IMR-90 (cell line): Measurements from ENCODE around the gene ST6GALNAC3. TPM values are rescaled to one million over a fixed set of nuclear protein-coding genes. Genes with fewer than 3 reads are reported as not detected.

Source experiments
- ATAC-seq: fragments of 200-7000 bp; cut with Tn5 transposase; 2 replicates; pipeline ENCODE4 v1.9.1; 2020; ENCODE audit warnings: low read depth, mild to moderate bottlenecking, moderate library complexity
- BruUV-seq: library from RNA; stranded (reverse); fragments of 400-500 nt; replicated peaks from 2 replicates; lab custom pipeline; 2021; lab: Mats Ljungman, UMichigan
- CTCF ChIA-PET: fragments of 300-600 bp; formaldehyde crosslinking; extraction: SDS; loops from one replicate; lab custom pipeline; 2021; ENCODE audit warnings: antibody characterized with exemption; lab: Yijun Ruan, JAX
- POLR2A ChIA-PET: fragments of 300-600 bp; sonication (Branson Sonifier 250); formaldehyde crosslinking; loops from one replicate; lab custom pipeline; 2022; ENCODE audit warnings: antibody characterized with exemption; ENCODE audit not compliant: unreplicated experiment; lab: Charles Lee
- DNase-seq: peaks from one replicate; pipeline ENCODE4 v3.0.0; 2013
- H2AFZ ChIP-seq: replicated peaks from 2 replicates; pipeline ENCODE3; 2013; ENCODE audit warnings: low read length, mild to moderate bottlenecking; ENCODE audit not compliant: poor library complexity
- H2AK5ac ChIP-seq: 2 replicates; pipeline ENCODE4 v1.6.1; 2013; ENCODE audit warnings: low read depth, low read length, inconsistent platforms
- H2AK9ac ChIP-seq: replicated peaks from 2 replicates; pipeline ENCODE3; 2013; ENCODE audit warnings: mild to moderate bottlenecking, low read depth, low read length, moderate library complexity; ENCODE audit not compliant: poor library complexity
- H2BK120ac ChIP-seq: 2 replicates; pipeline ENCODE4 v1.6.1; 2013; ENCODE audit warnings: low read depth, low read length, inconsistent platforms
- H2BK15ac ChIP-seq: 3 replicates; pipeline ENCODE4 v1.6.1; 2013; ENCODE audit warnings: low read depth, low read length, inconsistent platforms
- H2BK20ac ChIP-seq: 2 replicates; pipeline ENCODE4 v1.6.1; 2013; ENCODE audit warnings: low read depth, mild to moderate bottlenecking, inconsistent platforms, low read length, moderate library complexity
- H2BK5ac ChIP-seq: 2 replicates; pipeline ENCODE4 v1.6.1; 2013; ENCODE audit warnings: mild to moderate bottlenecking, low read depth, low read length, inconsistent platforms; ENCODE audit not compliant: poor library complexity, severe bottlenecking
- H3K14ac ChIP-seq: replicated peaks from 2 replicates; pipeline ENCODE4 v1.6.1; 2013; ENCODE audit warnings: low read depth, low read length, inconsistent platforms
- H3K18ac ChIP-seq: 2 replicates; pipeline ENCODE4 v1.6.1; 2013; ENCODE audit warnings: low read depth, low read length, control low read depth
- H3K23ac ChIP-seq: 2 replicates; pipeline ENCODE4 v1.6.1; 2013; ENCODE audit warnings: low read depth, low read length, inconsistent platforms
- H3K27ac ChIP-seq: 2 replicates; pipeline ENCODE4 v1.5.1; 2013; ENCODE audit warnings: mild to moderate bottlenecking, control low read depth, low read length; ENCODE audit not compliant: insufficient read depth
- H3K27me3 ChIP-seq: 2 replicates; pipeline ENCODE4 v1.6.1; 2013; ENCODE audit warnings: low read length; ENCODE audit not compliant: control insufficient read depth, insufficient read depth
- H3K36me3 ChIP-seq: 2 replicates; pipeline ENCODE4 v1.6.1; 2013; ENCODE audit warnings: low read length, mixed read lengths; ENCODE audit not compliant: control insufficient read depth, insufficient read depth
- H3K4ac ChIP-seq: 2 replicates; pipeline ENCODE4 v1.6.1; 2013; ENCODE audit warnings: low read depth, low read length, inconsistent platforms
- H3K4me1 ChIP-seq: 2 replicates; pipeline ENCODE4 v1.6.1; 2013; ENCODE audit warnings: low read length, mixed read lengths; ENCODE audit not compliant: control insufficient read depth, insufficient read depth
- H3K4me2 ChIP-seq: 2 replicates; pipeline ENCODE4 v1.6.1; 2013; ENCODE audit warnings: low read depth, mild to moderate bottlenecking, control low read depth, low read length, moderate library complexity
- H3K4me3 ChIP-seq: 2 replicates; pipeline ENCODE4 v1.5.1; 2013; ENCODE audit warnings: low read depth, mild to moderate bottlenecking, control low read depth, low read length, moderate library complexity; ENCODE audit not compliant: insufficient read depth
- H3K56ac ChIP-seq: 2 replicates; pipeline ENCODE4 v1.6.1; 2013; ENCODE audit warnings: low read length, inconsistent platforms; ENCODE audit not compliant: insufficient read depth; ENCODE audit errors: extremely low read depth
- H3K79me1 ChIP-seq, 2 experiments: 2 replicates each; pipeline ENCODE4 v1.6.1; 2013; ENCODE audit warnings: low read length in 2 of 2, inconsistent platforms in 1 of 2, low read depth in 1 of 2
- H3K9ac ChIP-seq: 2 replicates; pipeline ENCODE4 v1.6.1; 2013; ENCODE audit warnings: low read depth, low read length, control low read depth
- H3K9me1 ChIP-seq: 2 replicates; pipeline ENCODE4 v1.6.1; 2013; ENCODE audit warnings: low read length, inconsistent platforms; ENCODE audit not compliant: insufficient read depth
- H3K9me3 ChIP-seq: 2 replicates; pipeline ENCODE4 v1.6.1; 2013; ENCODE audit warnings: low read length; ENCODE audit not compliant: control insufficient read depth, insufficient read depth
- H4K20me1 ChIP-seq: 2 replicates; pipeline ENCODE4 v1.6.1; 2013; ENCODE audit warnings: low read length, inconsistent platforms; ENCODE audit not compliant: insufficient read depth
- H4K5ac ChIP-seq: 2 replicates; pipeline ENCODE4 v1.6.1; 2013; ENCODE audit warnings: mild to moderate bottlenecking, low read depth, low read length, control low read depth
- H4K8ac ChIP-seq, 2 experiments: 2 replicates each; pipeline ENCODE4 v1.6.1; 2013; ENCODE audit warnings: low read depth in 2 of 2, low read length in 2 of 2, control low read depth in 1 of 2, inconsistent platforms in 1 of 2
- H4K91ac ChIP-seq: 2 replicates; pipeline ENCODE4 v1.6.1; 2013; ENCODE audit warnings: low read depth, low read length, inconsistent platforms; ENCODE audit not compliant: insufficient read depth
- BHLHE40 ChIP-seq: fragments of 150-350 bp; IDR thresholded peaks from 2 replicates; pipeline ENCODE4 v1.6.1; 2016; ENCODE audit warnings: mild to moderate bottlenecking, low read depth, low read length
- CEBPB ChIP-seq: IDR thresholded peaks from 2 replicates; pipeline ENCODE4 v1.6.1; 2012; ENCODE audit warnings: low read depth, low read length, improper control_type of control experiment
- NFE2L2 ChIP-seq: fragments of 150-350 bp; IDR thresholded peaks from 2 replicates; pipeline ENCODE4 v1.6.1; 2016; ENCODE audit warnings: low read depth, mild to moderate bottlenecking, low read length
- RCOR1 ChIP-seq: IDR thresholded peaks from 2 replicates; pipeline ENCODE4 v1.6.1; 2012; ENCODE audit warnings: mild to moderate bottlenecking, low read length, improper control_type of control experiment; ENCODE audit not compliant: insufficient replicate concordance
- WGBS, 2 experiments: methylation state at CpG; one replicate each; pipeline versions ENCODE4 v1.1.5 to v1.1.7; 2013; ENCODE audit warnings: missing lambda C conversion rate in 2 of 2; ENCODE audit not compliant: insufficient read length in 1 of 2; ENCODE audit errors: extremely low coverage in 2 of 2; 5-methylcytosine and 5-hydroxymethylcytosine counted together
- dilution Hi-C: fragments of 300-500 bp; cut with HindIII; formaldehyde crosslinking; loops from one replicate; pipeline ENCODE4 v1.14.3; 2018; ENCODE audit warnings: low sequenced_read_pairs; ENCODE audit not compliant: unreplicated experiment
- in situ Hi-C: fragments of 300-500 bp; cut with MboI; formaldehyde crosslinking; loops from 3 replicates; pipeline ENCODE4 v1.14.3; 2019; ENCODE audit warnings: low sequenced_read_pairs, inconsistent platforms, mixed read lengths
- intact Hi-C: fragments of 100-400 bp; cut with micrococcal nuclease; formaldehyde crosslinking; loops from 2 replicates; pipeline ENCODE4 v1.10.0; 2022
- polyA plus RNA-seq, 3 experiments: library from polyadenylated mRNA; depleted of rRNA; stranded (reverse); fragments of >200 nt; gene quantifications; 2 replicates each; pipeline ENCODE4 v1.2.3, GENCODE V29; 2012; ENCODE audit warnings: low replicate concordance in 1 of 3
- total RNA-seq: library from RNA; depleted of rRNA; stranded (reverse); fragments of >200 nt; gene quantifications from 2 replicates; pipeline ENCODE4 v1.2.3, GENCODE V29; 2012

Gene ST6GALNAC3
- total and polyA plus RNA-seq, 2 of the 4 experiments (the other 2 are of a cell fraction), result 0.65 to 1.3 TPM

DNA sequence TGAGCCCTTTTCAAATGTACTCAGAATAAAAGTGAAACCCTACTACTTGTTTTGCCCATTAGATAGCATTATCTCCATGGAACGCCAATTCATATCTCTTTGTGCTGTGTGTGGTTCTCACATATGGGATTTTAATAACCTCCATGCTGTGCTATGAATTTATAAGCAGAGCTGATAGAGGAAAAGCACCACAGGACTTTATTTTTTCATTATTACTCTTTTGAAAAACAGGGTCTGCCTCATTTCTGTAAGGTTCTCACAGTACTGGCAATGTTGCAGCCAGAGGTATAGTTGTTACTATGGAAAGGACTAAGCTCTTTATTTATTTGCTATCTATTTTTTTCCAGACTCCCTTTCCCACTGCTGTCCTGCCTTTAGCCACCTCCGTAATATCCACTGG lies 313.7 kb downstream of the ST6GALNAC3 start:
- Histone ChIP-seq H3K56ac (no peak overlapping the region), H3K9ac (no peak overlapping the region), H2BK15ac (no peak overlapping the region), H2BK20ac (no peak overlapping the region), H4K5ac (no peak overlapping the region), H3K9me3 (no peaks in the 10 kb centered on the region), H2AK9ac (no peak overlapping the region), H3K4me1 (no peaks in the 10 kb centered on the region), H4K20me1 (no peaks in the 10 kb centered on the region), H3K36me3 (no peaks in the 10 kb centered on the region), H3K14ac (no peak overlapping the region), H3K79me1 (no peaks in the 10 kb centered on the region), H2AFZ (no peak overlapping the region), H3K27me3 (no peaks in the 10 kb centered on the region), H3K4me2 (no peak overlapping the region), H2AK5ac (no peak overlapping the region), H3K27ac (no peak overlapping the region), H2BK5ac (no peak overlapping the region), H3K23ac (no peak overlapping the region), H3K18ac (no peak overlapping the region), H2BK120ac (no peak overlapping the region), H3K4me3 (no peak overlapping the region), H4K8ac (no peak overlapping the region), H3K9me1 (no peaks in the 10 kb centered on the region), H4K91ac (no peak overlapping the region), H3K4ac (no peak overlapping the region)
- no peak for TF ChIP-seq CEBPB
- no peak for TF ChIP-seq RCOR1
- no peak for TF ChIP-seq NFE2L2
- no peak for TF ChIP-seq BHLHE40
- intact Hi-C loops (no loop called here), dilution Hi-C loops (no loop called here), in situ Hi-C loops (no loop called here)
- DNase-seq, result no peak
- CTCF ChIA-PET, result no interaction called here
- WGBS, 2 experiments, result no CpG with 5 or more reads among the region's 2 CpGs
- no TSS peak for BruUV-seq
- no peak for ATAC-seq
- POLR2A ChIA-PET, result no interaction called here
